GM21447 (cell line): ENCODE results near the gene MYOZ3.

Experiments
- ATAC-seq: cut with Tn5 transposase; IDR thresholded peaks from one replicate; pipeline ENCODE4 v1.9.1; 2021; ENCODE audit not compliant: unreplicated experiment

The MYOZ3 gene

DNA sequence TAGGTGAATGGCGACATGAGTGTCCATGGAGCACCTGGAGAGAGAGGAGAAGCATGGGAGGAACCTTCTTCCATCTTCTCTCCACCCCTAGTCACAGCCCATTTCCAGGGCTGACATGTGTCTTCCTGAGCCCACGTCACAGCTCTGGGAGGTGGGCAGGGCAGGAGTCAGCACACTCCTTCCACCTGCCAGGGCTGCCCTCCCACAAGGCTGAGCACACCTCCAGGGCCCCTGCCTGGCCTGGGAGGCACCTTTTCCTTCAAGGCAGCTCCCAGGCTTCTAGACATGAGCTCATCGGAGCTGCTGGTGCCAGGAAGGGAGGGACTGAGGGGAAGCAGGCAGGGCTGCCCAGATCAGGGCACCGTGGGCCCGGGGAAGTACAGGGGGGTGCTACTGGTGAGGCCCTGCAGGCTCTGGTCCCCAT lies 34.2 kb upstream of the MYOZ3 start:
- no peak for ATAC-seq

- no peak for ATAC-seq
Observed at GRCh38 chr5:150627731-150628545, 33.1 kb upstream of the MYOZ3 start.

GRCh38 chr5:150628936-150629485 lies 32.0 kb upstream of the MYOZ3 start:
- ATAC-seq = no peak

- ATAC-seq = no peak
Observed at GRCh38 chr5:150630016-150630415, 31.0 kb upstream of the MYOZ3 start.

GRCh38 chr5:150630461-150631325 lies 30.4 kb upstream of the MYOZ3 start:
- no peak for ATAC-seq

DNA sequence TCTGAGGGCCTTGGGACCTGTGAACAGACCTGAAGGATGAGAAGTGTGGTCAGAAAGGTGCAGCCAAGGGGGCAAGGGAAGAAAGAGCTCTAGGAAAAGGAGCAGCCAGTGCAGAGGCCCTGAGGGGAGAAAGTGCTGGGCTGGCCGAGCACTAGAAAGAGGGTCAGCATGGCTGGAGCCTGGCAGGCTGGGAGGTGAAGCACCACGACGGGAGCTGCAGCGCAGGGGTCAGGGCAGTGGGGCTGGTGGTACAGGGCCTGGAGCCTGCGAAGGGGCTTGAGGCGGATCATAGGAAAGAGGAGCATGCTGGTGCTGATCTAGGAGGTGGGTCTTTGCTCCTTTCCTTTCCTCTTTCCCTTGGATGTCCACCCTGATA lies 29.7 kb upstream of the MYOZ3 start:
- ATAC-seq = no peak

- ATAC-seq = no peak
Observed at GRCh38 chr5:150632305-150633160, 28.5 kb upstream of the MYOZ3 start.

DNA sequence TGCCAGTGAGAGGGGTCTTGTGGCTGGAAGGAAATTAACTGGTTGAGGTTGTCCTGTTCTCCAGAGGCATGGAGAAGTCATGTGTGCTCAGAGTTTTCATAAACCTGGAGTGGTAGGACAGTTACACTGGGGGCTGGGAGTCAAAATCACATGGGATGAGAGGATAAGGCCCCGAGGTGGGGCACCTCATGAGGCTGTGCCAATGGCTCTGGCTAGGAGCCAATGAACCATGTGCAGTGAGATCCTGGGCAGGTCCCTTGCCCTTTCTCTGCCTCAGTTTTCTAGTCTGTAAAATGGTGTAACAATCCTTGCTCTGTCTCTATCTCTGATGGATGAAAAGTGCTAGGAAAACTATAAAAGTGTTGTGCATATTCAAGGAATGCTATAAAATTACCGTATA lies 27.6 kb upstream of the MYOZ3 start:
- no peak for ATAC-seq

- ATAC-seq = no peak
Observed at GRCh38 chr5:150636391-150637244, 24.4 kb upstream of the MYOZ3 start.

- no peak for ATAC-seq
Observed at GRCh38 chr5:150637245-150638052, 23.6 kb upstream of the MYOZ3 start.

DNA sequence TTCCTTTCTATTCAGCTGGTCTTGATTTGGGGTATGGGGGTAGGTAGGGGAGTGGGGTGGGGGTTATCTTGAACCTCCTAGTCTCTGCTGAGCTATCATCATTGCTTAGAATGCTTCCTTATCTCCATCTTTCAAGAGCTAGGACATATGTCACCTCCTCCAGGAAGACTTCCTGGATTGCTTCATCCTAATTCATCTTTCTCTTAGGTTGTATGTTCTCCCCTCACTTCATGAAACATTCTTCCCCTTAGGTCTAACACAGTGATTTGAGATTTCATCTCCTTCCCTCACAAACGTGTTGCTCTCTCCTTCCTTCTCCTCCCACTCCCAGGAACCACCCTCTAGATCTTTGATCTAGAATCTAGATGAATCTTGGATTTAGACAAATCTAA lies 23.0 kb upstream of the MYOZ3 start:
- no peak for ATAC-seq

- ATAC-seq = no peak
Observed at GRCh38 chr5:150638488-150639376, 22.3 kb upstream of the MYOZ3 start.

- no peak for ATAC-seq
Observed at GRCh38 chr5:150639377-150639692, 21.7 kb upstream of the MYOZ3 start.

- ATAC-seq = no peak
Observed at GRCh38 chr5:150639751-150640150, 21.3 kb upstream of the MYOZ3 start.

- no peak for ATAC-seq
Observed at GRCh38 chr5:150640311-150641005, 20.6 kb upstream of the MYOZ3 start, which contains the start of gene SYNPO. SYNPO (plus strand) TSS chr5:150640660; CDS start chr5:150648276, 7,616 bp downstream.

- ATAC-seq = no peak
Observed at GRCh38 chr5:150641006-150641570, 20.0 kb upstream of the MYOZ3 start.

DNA sequence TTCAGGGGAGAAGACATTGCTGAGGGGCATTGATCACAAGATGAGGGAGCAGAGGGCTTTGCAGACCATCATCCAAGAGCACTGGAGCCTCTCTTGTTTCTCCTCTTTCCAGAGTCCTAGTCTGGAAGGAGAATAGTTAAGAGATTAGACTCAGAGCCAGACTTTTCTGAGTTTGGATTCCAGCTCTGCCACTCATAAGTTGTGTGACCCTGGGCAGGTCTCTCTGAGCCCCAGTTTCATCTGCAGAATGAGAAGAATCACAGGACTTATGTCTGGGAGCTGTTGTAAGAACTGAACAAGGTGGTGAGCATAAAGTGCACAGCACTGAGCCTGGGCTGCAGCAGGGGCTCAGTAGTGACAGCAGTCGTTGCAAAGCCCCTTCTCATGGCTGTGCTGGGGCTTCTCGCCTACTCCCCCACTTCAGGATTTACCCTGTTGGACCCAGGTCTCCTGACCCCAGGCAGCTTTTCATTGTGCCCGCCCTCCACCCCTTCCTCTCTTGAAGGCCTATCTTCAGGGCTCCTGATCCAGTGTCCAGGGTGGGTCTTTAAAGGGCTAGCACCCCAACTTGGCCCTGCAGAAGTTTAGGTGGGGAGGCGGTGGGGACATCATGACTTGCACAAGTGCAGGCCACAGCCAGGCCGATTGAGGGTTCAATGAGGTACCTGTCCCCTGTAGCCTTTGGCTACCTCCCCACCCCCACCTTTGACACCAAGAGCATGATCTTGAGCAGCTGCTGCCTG lies 19.1 kb upstream of the MYOZ3 start:
- ATAC-seq = no peak
